ENCODE results near the gene DPY30. TPM values are rescaled to one million over a fixed set of nuclear protein-coding genes. Genes with fewer than 3 reads are reported as not detected.

Gene DPY30
- total RNA-seq, 1 donor from 2014 or later = 42.8 TPM

DNA sequence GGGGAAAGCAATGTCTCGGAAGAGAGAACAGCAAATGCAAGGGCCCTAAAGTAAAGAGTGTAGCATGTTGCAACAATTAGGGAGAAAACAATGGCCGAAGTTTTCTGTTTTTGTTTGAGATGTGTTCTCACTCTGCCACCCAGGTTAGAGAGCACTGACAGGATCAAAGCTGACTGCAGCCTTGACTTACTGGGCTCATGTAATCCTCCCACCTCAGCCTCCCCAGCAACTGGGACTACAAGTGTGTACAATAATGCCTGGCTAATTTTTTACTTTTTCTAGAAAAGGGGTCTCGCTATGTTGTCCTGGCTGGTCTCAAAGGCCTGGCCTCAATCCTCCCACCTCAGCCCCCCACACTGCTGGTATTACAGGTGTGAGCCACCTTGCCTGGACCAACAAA lies 52.7 kb downstream of the DPY30 start:
- intact Hi-C loops (cut with DNase I) = no loop called here
- ATAC-seq (no peak), DNase-seq (ENCODE audit: missing footprints) (no peak)

DNA sequence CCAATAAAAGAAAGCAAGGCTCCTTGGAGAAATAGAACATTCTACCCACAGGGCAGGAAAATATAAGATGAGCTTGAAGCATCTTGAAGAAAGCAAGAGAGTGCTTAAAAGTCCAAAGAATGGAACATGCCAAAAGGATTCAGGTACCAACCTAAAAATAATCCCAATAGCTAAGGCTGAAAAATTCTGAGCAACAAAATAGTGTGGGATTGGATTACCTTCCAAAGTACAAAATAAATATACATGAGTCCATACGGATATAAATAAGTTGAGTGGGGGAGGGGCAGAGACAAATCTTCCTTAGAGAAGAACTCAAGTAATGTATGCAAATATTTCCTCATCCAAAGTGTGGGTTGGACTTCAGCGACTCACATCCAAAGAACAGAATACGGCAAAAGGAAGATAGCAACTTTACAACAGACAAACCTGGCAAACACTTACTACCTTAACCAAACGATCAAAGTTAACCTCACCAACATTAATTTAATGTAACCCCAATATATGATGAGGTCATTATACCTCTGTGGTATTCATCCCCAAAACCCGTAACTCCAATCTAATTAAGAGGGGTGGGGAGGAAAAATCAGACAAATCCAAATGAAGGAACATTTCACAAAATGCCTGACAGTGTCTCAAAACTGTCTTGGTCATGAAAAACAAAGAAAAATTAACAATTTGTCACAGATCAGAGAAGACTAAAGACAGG lies 55.7 kb downstream of the DPY30 start:
- no peak for DNase-seq (ENCODE audit: missing footprints)
- no peak for ATAC-seq
- intact Hi-C loops (cut with DNase I) = no loop called here

DNA sequence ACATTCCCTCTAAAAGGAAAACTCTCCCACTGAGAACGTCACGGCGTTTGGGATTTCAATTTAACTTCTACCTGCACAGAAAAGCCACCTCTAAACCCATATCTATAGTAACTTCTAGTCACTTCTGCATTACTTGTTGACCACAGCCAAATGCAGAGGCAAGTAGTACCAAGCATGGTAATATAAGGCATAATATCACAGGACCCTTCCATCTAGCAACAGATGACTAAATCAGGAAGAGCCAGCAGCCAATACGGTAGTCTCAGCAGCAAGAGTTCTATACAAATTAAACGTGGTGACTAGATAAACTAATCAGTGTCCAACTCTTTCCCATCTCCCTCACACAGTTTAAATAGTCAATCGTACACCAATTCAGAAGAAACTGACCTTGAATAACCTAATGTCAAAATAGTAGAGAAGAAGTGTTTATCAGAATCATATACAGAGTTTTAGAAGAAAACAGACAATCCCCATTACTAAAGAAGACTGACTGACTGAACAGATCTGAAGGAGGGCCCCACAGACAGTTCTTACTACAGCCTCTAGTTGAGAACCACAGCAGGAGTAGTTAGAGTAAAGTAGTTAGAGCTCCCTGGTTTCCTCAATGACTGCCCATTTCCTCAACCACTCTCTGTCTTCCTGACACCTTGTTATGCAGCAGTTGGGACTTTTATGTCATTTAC lies 58.8 kb downstream of the DPY30 start:
- DNase-seq (ENCODE audit: missing footprints) (no peak), ATAC-seq (peak; percentile 57)
- intact Hi-C loops (cut with DNase I) = no loop called here

DNA sequence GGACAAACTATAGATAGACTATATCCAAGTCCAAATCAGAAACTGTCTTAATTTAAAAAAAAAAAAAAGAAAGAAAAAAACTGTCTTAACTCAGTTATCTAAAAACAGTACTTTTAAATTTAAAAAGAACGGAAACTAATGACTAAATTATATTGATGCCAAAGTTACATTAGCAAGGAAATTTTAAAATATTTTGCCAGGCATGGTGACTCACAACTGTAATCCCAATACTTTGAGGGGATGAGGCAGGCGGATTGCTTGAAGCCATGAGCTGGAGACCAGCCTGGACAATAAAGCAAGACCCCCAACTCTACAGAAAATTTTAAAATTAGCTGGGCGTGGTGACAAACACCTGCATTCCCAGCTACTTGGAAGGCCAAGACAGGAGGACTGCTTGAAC lies 59.6 kb downstream of the DPY30 start:
- no peak for ATAC-seq

DNA sequence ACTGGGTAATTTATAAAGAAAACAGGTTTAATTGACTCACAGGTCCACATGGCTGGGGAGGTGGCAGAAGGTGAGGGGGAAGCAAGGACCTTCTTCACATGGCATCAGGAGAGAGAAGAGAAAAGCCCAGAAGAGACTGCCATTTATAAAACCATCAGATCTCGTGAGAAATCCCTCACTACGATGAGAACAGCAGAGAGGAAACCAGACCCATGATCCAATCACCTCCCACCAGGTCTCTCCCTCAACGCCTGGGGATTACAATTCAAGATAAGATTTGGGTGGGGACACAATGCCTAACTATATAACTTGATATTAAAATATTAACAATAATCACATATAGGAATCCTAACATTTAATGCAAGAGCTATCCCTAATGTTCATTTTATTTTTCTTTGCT lies 60.6 kb downstream of the DPY30 start:
- no peak for ATAC-seq
- no peak for DNase-seq (ENCODE audit: missing footprints)
- intact Hi-C loops (cut with DNase I) = no loop called here

More for the DNA sequence above, 59.6 kb downstream of the DPY30 start:
- intact Hi-C loops (cut with DNase I) = no loop called here
- DNase-seq (ENCODE audit: missing footprints) = no peak

DNA sequence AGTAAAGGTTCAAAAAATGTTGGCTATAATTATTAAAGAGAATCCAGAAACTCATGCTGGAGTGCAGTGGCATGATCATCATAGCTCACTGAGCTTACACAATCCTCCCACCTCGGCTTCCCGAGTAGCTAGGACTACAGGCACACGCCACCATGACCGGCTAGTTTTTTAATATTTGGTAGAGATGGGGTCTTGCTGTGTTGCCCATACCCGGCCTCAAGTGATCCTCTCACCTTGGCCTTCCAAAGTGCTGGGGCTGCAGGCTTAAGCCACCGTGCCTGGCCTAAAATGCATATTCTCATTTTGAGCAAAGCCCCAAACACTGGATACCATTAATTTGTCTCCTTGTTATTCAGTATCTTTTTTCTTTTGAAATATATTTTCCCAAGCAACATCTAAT lies 61.2 kb downstream of the DPY30 start:
- ATAC-seq (no peak), DNase-seq (ENCODE audit: missing footprints) (no peak)
- intact Hi-C loops (cut with DNase I) = no loop called here

Other genes with a start within 250 kb of the DPY30 start
- gene MEMO1, start 28.8 kb downstream of the DPY30 start, total RNA-seq = 50.0 TPM
- gene SPAST, start 23.8 kb upstream of the DPY30 start, total RNA-seq = 9.9 TPM
- 13.4 TPM for gene SLC30A6, start 126.1 kb upstream of the DPY30 start, total RNA-seq
- gene NLRC4, start 225.1 kb upstream of the DPY30 start, total RNA-seq = 1.4 TPM
- gene YIPF4, start 238.1 kb upstream of the DPY30 start, total RNA-seq = 77.2 TPM

Measured in Right ventricle myocardium inferior (tissue), 1 donor.